GM12873 (cell line): ENCODE results near the gene MAML3.

Source experiments
- TF ChIP-seq, protein P1 (sequence below): IDR thresholded peaks from 2 replicates; pipeline ENCODE4 v1.5.1; 2012; ENCODE audit warnings: low read depth, mild to moderate bottlenecking, moderate library complexity, low read length, control low read depth; ENCODE audit not compliant: insufficient read depth; ENCODE audit errors: missing control alignments

MAML3 gene

DNA sequence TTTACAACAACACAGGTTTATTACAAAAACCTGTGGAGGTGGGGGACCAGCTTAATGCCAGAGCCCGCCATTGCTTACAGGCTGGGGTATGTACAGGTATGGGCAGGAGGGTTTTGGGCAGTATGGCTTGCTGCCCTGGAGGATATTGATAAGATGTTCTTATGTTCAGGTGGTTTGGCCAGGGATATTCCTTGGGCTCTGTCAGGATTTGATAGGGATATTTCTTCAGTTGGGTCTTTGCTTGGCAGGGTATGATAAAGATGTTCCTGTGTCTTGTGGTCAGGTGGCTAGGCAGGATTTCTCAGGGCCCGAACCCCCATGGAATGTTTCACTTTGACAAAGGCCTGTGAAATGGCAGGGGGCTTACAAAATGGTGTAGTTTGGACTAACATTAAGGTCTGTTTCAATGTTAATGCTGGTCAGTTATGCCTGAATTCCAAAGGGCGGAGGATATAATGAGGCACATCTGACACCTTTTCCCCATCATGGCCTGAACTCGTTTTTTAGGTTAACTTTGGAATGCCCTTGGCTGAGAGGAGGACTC lies 485.3 kb downstream of the MAML3 start:
- TF ChIP-seq, protein P1, sequence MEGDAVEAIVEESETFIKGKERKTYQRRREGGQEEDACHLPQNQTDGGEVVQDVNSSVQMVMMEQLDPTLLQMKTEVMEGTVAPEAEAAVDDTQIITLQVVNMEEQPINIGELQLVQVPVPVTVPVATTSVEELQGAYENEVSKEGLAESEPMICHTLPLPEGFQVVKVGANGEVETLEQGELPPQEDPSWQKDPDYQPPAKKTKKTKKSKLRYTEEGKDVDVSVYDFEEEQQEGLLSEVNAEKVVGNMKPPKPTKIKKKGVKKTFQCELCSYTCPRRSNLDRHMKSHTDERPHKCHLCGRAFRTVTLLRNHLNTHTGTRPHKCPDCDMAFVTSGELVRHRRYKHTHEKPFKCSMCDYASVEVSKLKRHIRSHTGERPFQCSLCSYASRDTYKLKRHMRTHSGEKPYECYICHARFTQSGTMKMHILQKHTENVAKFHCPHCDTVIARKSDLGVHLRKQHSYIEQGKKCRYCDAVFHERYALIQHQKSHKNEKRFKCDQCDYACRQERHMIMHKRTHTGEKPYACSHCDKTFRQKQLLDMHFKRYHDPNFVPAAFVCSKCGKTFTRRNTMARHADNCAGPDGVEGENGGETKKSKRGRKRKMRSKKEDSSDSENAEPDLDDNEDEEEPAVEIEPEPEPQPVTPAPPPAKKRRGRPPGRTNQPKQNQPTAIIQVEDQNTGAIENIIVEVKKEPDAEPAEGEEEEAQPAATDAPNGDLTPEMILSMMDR = no peak

DNA sequence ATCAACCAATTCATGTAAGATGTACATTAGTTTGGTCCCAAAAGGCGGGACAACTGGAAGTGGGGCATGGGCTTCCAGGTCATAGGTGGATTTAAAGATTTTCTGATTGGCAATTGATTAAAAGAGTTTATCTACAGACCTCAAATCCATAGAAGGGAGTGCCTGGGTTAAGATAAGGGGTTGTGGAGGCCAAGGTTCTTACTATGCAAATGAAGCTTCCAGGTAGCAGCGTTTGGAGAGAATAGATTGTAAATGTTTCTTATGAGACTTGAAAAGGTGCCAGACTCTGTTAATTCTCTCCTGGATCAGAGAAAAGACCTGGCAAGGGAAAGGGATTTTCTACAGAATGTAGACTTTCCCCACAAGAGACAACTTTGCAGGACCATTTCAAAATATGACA lies 485.9 kb downstream of the MAML3 start:
- TF ChIP-seq, protein P1 = no peak
